ENCODE data around the gene ENAM. TPM values are rescaled to one million over a fixed set of nuclear protein-coding genes. Genes with fewer than 3 reads are reported as not detected.

The ENAM gene
- total and polyA plus RNA-seq, 2 experiments from 2014 or later: not detected

- Mint-ChIP-seq H3K36me3 (ENCODE audit: low read depth) (no peaks in the 10 kb centered on the region), H3K4me3 (no peak overlapping the region), H3K27me3 (ENCODE audit: insufficient read depth, low read depth, poor library complexity) (peaks cover 3% of the 10 kb centered on the region), H3K9me3 (no peaks in the 10 kb centered on the region), H3K27ac (no peak overlapping the region), H3K4me1 (no peaks in the 10 kb centered on the region)
- Histone ChIP-seq H3K9me2 (ENCODE audit: insufficient read depth) (no peaks in the 10 kb centered on the region), H3K27me3 (ENCODE audit: insufficient read depth) (no peaks in the 10 kb centered on the region), H4K20me1 (replicated peaks; ENCODE audit: insufficient read depth) (no peaks in the 10 kb centered on the region), H3K36me3 (ENCODE audit: insufficient read depth) (no peaks in the 10 kb centered on the region), H3F3A (replicated peaks; ENCODE audit: low read depth) (no peaks in the 10 kb centered on the region), H3K4me3 (no peak overlapping the region), H3K27ac (ENCODE audit: low read depth) (no peak overlapping the region), H3K79me2 (replicated peaks; ENCODE audit: insufficient read depth) (no peaks in the 10 kb centered on the region), H3K4me2 (no peak overlapping the region), H3K4me1 (ENCODE audit: insufficient read depth) (no peaks in the 10 kb centered on the region), H2AFZ (no peak overlapping the region)
- ATAC-seq: no peak
- TF ChIP-seq EZH2 (IDR thresholded peaks at IDR 0.05; ENCODE audit: low read depth, unreplicated experiment): no peak
- TF ChIP-seq ZNF462 (CRISPR knock-in tag; IDR thresholded peaks at IDR 0.05): no peak
- TF ChIP-seq CREB1 (CRISPR knock-in tag; IDR thresholded peaks at IDR 0.05; ENCODE audit: low read depth): no peak
- TF ChIP-seq EZH2phosphoT487 (IDR thresholded peaks at IDR 0.05; ENCODE audit: unreplicated experiment): no peak
- TF ChIP-seq NANOG (IDR thresholded peaks at IDR 0.05; ENCODE audit: borderline replicate concordance): no peak
- no peak for TF ChIP-seq ZNF331 (CRISPR knock-in tag; IDR thresholded peaks at IDR 0.05; ENCODE audit: low read depth)
- no peak for TF ChIP-seq REST (IDR thresholded peaks at IDR 0.05; ENCODE audit: unreplicated experiment)
- TF ChIP-seq POLR2AphosphoS5 (IDR thresholded peaks at IDR 0.05; ENCODE audit: low read depth): no peak
- TF ChIP-seq STAT1 (IDR thresholded peaks at IDR 0.05; ENCODE audit: unreplicated experiment): no peak
- TF ChIP-seq JUNB (IDR thresholded peaks at IDR 0.05; ENCODE audit: unreplicated experiment): no peak
- DNase-seq (ENCODE audit: low spot score): no peak
These were observed 1.6 kb downstream of the ENAM start for GRCh38 chr4:70630162-70630561.
